CD8-positive, alpha-beta memory T cell (primary cell): Measurements from ENCODE around the gene TRPM4. TPM values are rescaled to one million over a fixed set of nuclear protein-coding genes. Genes with fewer than 3 reads are reported as not detected.

Source experiments
- CTCF ChIA-PET: fragments of 350-600 bp; sonication (Branson Sonifier 250); formaldehyde crosslinking; loops from one replicate; lab custom pipeline; 2021; ENCODE audit warnings: antibody characterized with exemption; lab: Charles Lee
- POLR2A ChIA-PET: fragments of 350-600 bp; sonication (Branson Sonifier 250); formaldehyde crosslinking; loops from one replicate; lab custom pipeline; 2021; ENCODE audit warnings: antibody characterized with exemption; lab: Charles Lee
- DNase-seq, 5 donors: peaks; one replicate each; pipeline versions ENCODE4 v3.0.0 to v3.0.0-alpha.2; 2020 to 2022; ENCODE audit warnings: mixed read lengths in 1 of 5
- H3K27ac ChIP-seq: one replicate; pipeline ENCODE4 v1.7.0; 2013; ENCODE audit warnings: low read depth, mild to moderate bottlenecking, low read length, moderate library complexity
- H3K27me3 ChIP-seq: 2 replicates; pipeline ENCODE4 v1.7.0; 2013; ENCODE audit warnings: low read length, mild to moderate bottlenecking; ENCODE audit not compliant: insufficient read depth, poor library complexity, severe bottlenecking
- H3K36me3 ChIP-seq: 2 replicates; pipeline ENCODE4 v1.7.0; 2013; ENCODE audit warnings: mild to moderate bottlenecking, low read length, moderate library complexity; ENCODE audit not compliant: insufficient read depth
- H3K4me1 ChIP-seq: 2 replicates; pipeline ENCODE4 v1.7.0; 2013; ENCODE audit warnings: mild to moderate bottlenecking, low read length, moderate library complexity; ENCODE audit not compliant: insufficient read depth
- H3K4me3 ChIP-seq: 2 replicates; pipeline ENCODE4 v1.7.0; 2013; ENCODE audit warnings: mild to moderate bottlenecking, low read length
- H3K9me3 ChIP-seq: 2 replicates; pipeline ENCODE4 v1.7.0; 2013; ENCODE audit warnings: mild to moderate bottlenecking, low read length
- H3K27ac Mint-ChIP-seq, 8 donors: one replicate each; pipeline ENCODE4 v1.8.0; 2020 to 2021; ENCODE audit warnings: mixed read lengths in 8 of 8, mild to moderate bottlenecking in 6 of 8, inconsistent platforms in 3 of 8, moderate library complexity in 3 of 8
- H3K27me3 Mint-ChIP-seq, 2 donors: one replicate each; pipeline ENCODE4 v1.8.0; 2020 to 2021; ENCODE audit warnings: mixed read lengths in 2 of 2, mild to moderate bottlenecking in 1 of 2, moderate library complexity in 1 of 2
- H3K36me3 Mint-ChIP-seq, 3 donors: one replicate each; pipeline ENCODE4 v1.8.0; 2020 to 2021; ENCODE audit warnings: mixed read lengths in 3 of 3, inconsistent platforms in 1 of 3, mild to moderate bottlenecking in 1 of 3
- H3K4me1 Mint-ChIP-seq, 3 donors: one replicate each; pipeline ENCODE4 v1.8.0; 2020 to 2021; ENCODE audit warnings: mixed read lengths in 3 of 3, inconsistent platforms in 1 of 3, mild to moderate bottlenecking in 1 of 3
- H3K4me3 Mint-ChIP-seq, 7 donors: one replicate each; pipeline ENCODE4 v1.8.0; 2020 to 2021; ENCODE audit warnings: mixed read lengths in 7 of 7, mild to moderate bottlenecking in 6 of 7, moderate library complexity in 4 of 7, inconsistent platforms in 2 of 7
- H3K9me3 Mint-ChIP-seq, 5 donors: one replicate each; pipeline ENCODE4 v1.8.0; 2020 to 2022; ENCODE audit warnings: mixed read lengths in 5 of 5, mild to moderate bottlenecking in 3 of 5, moderate library complexity in 2 of 5, inconsistent platforms in 1 of 5
- polyA plus RNA-seq: library from polyadenylated mRNA; unstranded; fragments of 300-500 nt; fragmentation: Illumina TruSeq; gene quantifications from one replicate; pipeline ENCODE4 v1.2.3, GENCODE V29; 2021
- total RNA-seq, 2 experiments: library from RNA; stranded (reverse); gene quantifications; one replicate each; pipeline ENCODE4 v1.2.3, GENCODE V29; 2021

TRPM4 gene
- total RNA-seq (not detected), polyA plus RNA-seq (not detected)

DNA sequence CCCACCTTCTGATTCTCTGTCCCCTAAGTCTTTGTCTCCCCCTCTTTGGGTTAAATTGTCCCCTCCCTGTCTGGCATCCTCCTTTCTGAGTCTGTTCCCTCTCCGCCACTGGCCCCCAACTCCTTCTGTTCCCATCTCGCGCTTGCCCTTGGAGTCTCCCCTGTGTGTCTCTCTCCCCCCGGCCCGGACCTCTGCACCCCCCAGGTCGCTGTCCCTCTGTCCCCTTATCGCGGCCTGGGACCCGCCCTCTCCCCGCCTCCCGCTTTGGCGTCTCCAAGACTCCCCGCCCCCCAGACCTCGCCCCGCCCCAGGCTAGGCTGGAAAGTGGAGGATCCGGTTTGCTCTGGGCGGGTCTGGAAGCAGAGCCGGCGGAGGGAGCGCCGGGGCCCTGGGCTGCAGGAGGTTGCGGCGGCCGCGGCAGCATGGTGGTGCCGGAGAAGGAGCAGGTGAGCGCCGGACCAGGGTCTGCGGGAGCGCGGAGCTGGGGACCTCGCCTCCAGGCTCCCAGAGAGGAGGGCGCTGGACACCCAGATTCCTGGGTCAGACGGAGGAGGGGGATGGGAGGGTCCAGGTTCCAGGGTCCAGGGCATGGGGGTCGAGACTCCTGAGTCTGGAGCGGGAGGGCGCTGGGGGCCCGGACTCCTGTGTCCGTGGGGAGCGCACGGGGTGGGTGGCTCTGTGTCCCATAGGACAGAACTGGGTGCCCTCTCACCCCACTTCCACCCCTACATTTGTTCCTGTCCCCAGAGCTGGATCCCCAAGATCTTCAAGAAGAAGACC lies at the start of gene TRPM4:
TRPM4 (plus strand) TSS at position 348 of the 780 bp plus-strand sequence; CDS start at position 423, 75 bp downstream.
- Mint-ChIP-seq H3K36me3 (no peaks in the 10 kb centered on the region), H3K4me3 (peak within 1 kb of the TSS in 4 of 7 donors; percentile 50 to 79 (median 60)), H3K27ac (peak within 1 kb of the TSS in 1 of 8 donors; percentile 15), H3K9me3 (peaks cover 0 to 2% (median 0%) of the 10 kb centered on the region in 5 donors), H3K4me1 (peaks cover 4 to 10% (median 7%) of the 10 kb centered on the region in 3 donors), H3K27me3 (peaks cover 31 to 68% of the 10 kb centered on the region in 2 donors)
- CTCF ChIA-PET: no interaction called here
- Histone ChIP-seq H3K27ac (peak within 1 kb of the TSS; percentile 64), H3K4me1 (peaks cover 9% of the 10 kb centered on the region), H3K4me3 (no peak within 1 kb of the TSS), H3K27me3 (peaks cover 14% of the 10 kb centered on the region), H3K9me3 (no peaks in the 10 kb centered on the region), H3K36me3 (no peaks in the 10 kb centered on the region)
- POLR2A ChIA-PET: no interaction called here
- DNase-seq: peak in 2 of 5 donors; percentile 8 to 20

GRCh38 chr19:49109051-49109450 lies 48.5 kb upstream of the TRPM4 start:
- no peaks in the 10 kb centered on the region for H3K27me3 Mint-ChIP-seq
- no peaks in the 10 kb centered on the region for H3K9me3 Mint-ChIP-seq
- ChIA-PET POLR2A (no interaction called here), CTCF (interaction anchor here (1.1 kb wide), 1 partner anchor 11 kb away, joined by 5 read pairs; no protein-coding TSS in a partner anchor)
- no peak for DNase-seq
- peak overlapping the region in 1 of 7 donors; percentile 23 for H3K4me3 Mint-ChIP-seq
- peaks cover 14% of the 10 kb centered on the region for H3K36me3 ChIP-seq
- no peaks in the 10 kb centered on the region for H3K9me3 ChIP-seq
- H3K4me3 ChIP-seq: no peak overlapping the region
- H3K27me3 ChIP-seq: no peaks in the 10 kb centered on the region
- peak overlapping the region in 4 of 8 donors; percentile 7 to 73 (median 34) for H3K27ac Mint-ChIP-seq
- H3K36me3 Mint-ChIP-seq: peaks cover 5 to 50% (median 12%) of the 10 kb centered on the region in 3 donors
- peaks cover 6% of the 10 kb centered on the region for H3K4me1 ChIP-seq
- peaks cover 10 to 14% (median 11%) of the 10 kb centered on the region in 3 donors for H3K4me1 Mint-ChIP-seq
- H3K27ac ChIP-seq: no peak overlapping the region

DNA sequence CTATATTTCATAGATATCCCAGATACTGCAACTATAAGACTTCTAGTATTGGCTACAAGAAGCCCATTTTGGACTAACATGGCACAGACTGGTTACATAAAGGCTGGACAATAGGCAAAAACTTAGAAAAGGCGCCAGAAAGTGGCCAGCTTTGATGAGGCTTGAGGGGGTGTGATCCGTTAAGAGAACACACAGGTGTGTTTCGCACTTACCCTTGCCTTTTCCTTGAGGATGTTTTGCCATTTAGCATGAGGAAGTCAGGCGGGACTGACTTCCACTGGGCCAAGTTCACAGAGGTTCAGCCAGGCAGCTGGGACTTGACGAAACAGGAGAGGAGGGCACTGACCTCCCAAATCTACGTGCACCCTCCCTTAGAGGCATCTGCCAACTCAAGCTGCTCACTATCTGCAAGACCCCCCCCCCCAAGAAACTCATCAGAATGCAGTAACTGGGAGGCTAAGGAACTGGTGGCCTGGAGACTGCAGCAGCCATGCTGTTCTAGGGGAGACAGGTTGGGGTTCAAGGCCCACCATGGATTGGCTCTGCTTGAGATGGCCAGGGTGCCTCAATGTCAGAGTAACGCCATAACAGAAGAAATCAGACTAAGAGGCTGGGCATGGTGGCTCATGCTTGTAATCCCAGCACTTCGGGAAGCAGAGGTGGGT lies 47.9 kb upstream of the TRPM4 start:
- ChIA-PET CTCF (interaction anchor here (1.1 kb wide), 1 partner anchor 12 kb away, joined by 5 read pairs; no protein-coding TSS in a partner anchor), POLR2A (no interaction called here)
- Histone ChIP-seq H3K27ac (no peak overlapping the region), H3K4me3 (no peak overlapping the region), H3K9me3 (no peaks in the 10 kb centered on the region), H3K4me1 (peaks cover 6% of the 10 kb centered on the region), H3K27me3 (no peaks in the 10 kb centered on the region), H3K36me3 (peaks cover 14% of the 10 kb centered on the region)
- DNase-seq: no peak
- H3K27ac Mint-ChIP-seq: peak overlapping the region in 1 of 8 donors; percentile 14
- H3K27me3 Mint-ChIP-seq: no peaks in the 10 kb centered on the region
- H3K4me3 Mint-ChIP-seq: peak overlapping the region in 1 of 7 donors; percentile 49
- H3K9me3 Mint-ChIP-seq: no peaks in the 10 kb centered on the region
- peaks cover 5 to 45% (median 12%) of the 10 kb centered on the region in 3 donors for H3K36me3 Mint-ChIP-seq
- H3K4me1 Mint-ChIP-seq: peaks cover 11 to 14% (median 12%) of the 10 kb centered on the region in 3 donors

GRCh38 chr19:49110567-49110966 lies 47.0 kb upstream of the TRPM4 start:
- Histone ChIP-seq H3K4me1 (peaks cover 10% of the 10 kb centered on the region), H3K4me3 (no peak overlapping the region), H3K36me3 (peaks cover 11% of the 10 kb centered on the region), H3K27me3 (no peaks in the 10 kb centered on the region), H3K27ac (no peak overlapping the region), H3K9me3 (no peaks in the 10 kb centered on the region)
- POLR2A ChIA-PET: no interaction called here
- Mint-ChIP-seq H3K27ac (peak overlapping the region in 3 of 8 donors; percentile 82 to 86 (median 82)), H3K36me3 (peaks cover 5 to 36% (median 9%) of the 10 kb centered on the region in 3 donors), H3K27me3 (no peaks in the 10 kb centered on the region), H3K4me3 (peak overlapping the region in 1 of 7 donors; percentile 49), H3K4me1 (peaks cover 16 to 19% (median 16%) of the 10 kb centered on the region in 3 donors), H3K9me3 (no peaks in the 10 kb centered on the region)
- CTCF ChIA-PET: no interaction called here
- DNase-seq: no peak

DNA sequence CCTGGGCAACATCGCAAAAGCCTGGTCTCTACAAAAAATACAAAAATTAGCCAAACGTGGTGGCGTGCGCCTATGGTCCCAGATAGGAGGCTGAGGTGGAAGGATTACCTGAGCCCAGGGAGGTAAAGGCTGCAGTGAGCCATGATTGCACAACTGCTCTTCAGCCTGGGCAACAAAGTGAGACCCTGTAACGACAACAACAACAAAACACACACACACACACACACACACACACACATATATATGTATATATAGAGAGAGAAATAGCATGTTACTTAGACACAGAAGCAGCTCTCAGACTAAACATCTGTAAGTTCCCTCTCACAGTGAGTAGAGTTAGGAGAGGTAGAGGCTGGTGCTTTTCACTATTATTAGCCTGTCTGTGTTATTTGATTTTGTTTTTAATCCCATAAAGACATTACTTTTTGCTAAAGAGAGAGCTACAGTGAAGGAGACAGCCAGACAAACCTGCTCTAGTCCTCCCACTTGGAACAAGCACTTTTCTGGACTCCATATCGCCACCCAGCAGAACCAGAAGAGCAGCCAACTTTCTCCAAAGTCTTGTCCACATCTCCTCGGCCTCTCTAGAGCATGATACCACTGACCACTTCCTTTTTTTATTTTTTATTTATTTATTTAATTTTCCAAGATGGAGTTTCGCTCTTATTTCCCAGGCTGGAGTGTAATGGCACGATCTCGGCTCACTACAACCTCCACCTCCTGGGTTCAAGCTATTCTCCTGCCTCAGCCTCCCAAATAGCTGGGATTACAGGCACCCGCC lies 46.2 kb upstream of the TRPM4 start:
- H3K27me3 ChIP-seq: no peaks in the 10 kb centered on the region
- no peaks in the 10 kb centered on the region for H3K9me3 ChIP-seq
- H3K4me3 ChIP-seq: no peak overlapping the region
- Mint-ChIP-seq H3K4me3 (peak overlapping the region in 2 of 7 donors; percentile 46 to 55), H3K27me3 (no peaks in the 10 kb centered on the region), H3K9me3 (no peaks in the 10 kb centered on the region), H3K27ac (peak overlapping the region in 1 of 8 donors; percentile 53), H3K36me3 (peaks cover 5 to 31% (median 6%) of the 10 kb centered on the region in 3 donors), H3K4me1 (peaks cover 19 to 23% (median 20%) of the 10 kb centered on the region in 3 donors)
- H3K4me1 ChIP-seq: peaks cover 10% of the 10 kb centered on the region
- no peak overlapping the region for H3K27ac ChIP-seq
- CTCF ChIA-PET: no interaction called here
- DNase-seq: no peak
- peaks cover 5% of the 10 kb centered on the region for H3K36me3 ChIP-seq
- POLR2A ChIA-PET: no interaction called here

DNA sequence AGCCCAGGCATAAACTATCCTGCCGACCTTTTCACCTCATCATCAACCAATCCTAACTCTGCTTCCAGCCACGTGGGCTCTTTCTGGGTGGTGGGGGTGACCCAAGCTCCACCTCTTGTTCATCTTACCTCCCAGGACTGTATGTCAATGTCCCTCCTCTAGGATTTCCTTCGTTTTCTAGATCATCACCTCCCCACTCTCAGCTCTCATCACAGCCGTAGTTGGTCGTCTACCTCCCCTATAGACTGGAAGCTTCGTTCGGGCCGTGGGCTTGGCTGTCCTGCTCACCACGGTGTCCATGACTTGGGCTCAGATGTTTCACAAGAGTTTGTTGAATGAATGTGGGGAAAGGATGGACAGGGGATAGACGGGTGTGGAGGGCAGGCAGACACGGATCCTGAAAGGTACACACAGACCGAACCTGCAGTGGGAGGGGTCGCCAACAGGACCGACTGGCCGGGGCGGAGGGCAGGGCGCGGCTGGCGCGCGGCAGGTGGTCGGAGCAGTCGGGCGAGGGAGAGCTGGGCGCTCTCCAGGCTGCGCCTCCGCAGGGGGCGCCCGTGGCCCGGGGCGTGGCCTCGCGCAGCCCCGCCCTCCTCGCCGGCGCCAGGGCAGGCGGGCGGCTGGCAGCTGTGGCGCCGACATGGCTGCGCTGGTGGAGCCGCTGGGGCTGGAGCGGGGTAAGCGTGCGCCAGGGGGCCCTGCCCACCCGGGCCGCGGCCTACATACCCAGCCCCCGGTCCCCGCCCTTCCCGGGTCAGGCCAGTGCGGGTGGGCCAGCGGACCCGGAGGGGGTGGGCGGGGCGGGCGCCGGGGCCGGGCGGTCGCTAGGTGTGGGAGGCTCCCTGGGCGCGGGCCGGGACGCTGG lies 43.6 kb upstream of the TRPM4 start, which contains the start of gene LIN7B:
LIN7B (plus strand) TSS at position 609 of the 868 bp plus-strand sequence; CDS start at position 644, 35 bp downstream.
- peaks cover 18% of the 10 kb centered on the region for H3K4me1 ChIP-seq
- H3K27me3 ChIP-seq: no peaks in the 10 kb centered on the region
- no peaks in the 10 kb centered on the region for H3K36me3 ChIP-seq
- H3K36me3 Mint-ChIP-seq: peaks cover 0 to 7% (median 0%) of the 10 kb centered on the region in 3 donors
- peak within 1 kb of the TSS; percentile 82 to 91 (median 87) for H3K4me3 Mint-ChIP-seq
- H3K27ac Mint-ChIP-seq: peak within 1 kb of the TSS; percentile 60 to 93 (median 86)
- POLR2A ChIA-PET: interaction anchor here (0.5 to 2.4 kb wide), 5 partner anchors 8 to 26 kb away, joined by 3 to 15 read pairs (median 3); no protein-coding TSS in a partner anchor
- no peaks in the 10 kb centered on the region for H3K9me3 Mint-ChIP-seq
- CTCF ChIA-PET: interaction anchor here (0.9 to 3.5 kb wide), 16 partner anchors 8 to 142 kb away, joined by 3 to 19 read pairs (median 6); partner anchors contain the start of genes GYS1 and RUVBL2
- H3K4me1 Mint-ChIP-seq: peaks cover 34 to 47% (median 41%) of the 10 kb centered on the region in 3 donors
- H3K27me3 Mint-ChIP-seq: no peaks in the 10 kb centered on the region
- DNase-seq: peak; percentile 72 to 83 (median 82)
- peak within 1 kb of the TSS; percentile 62 for H3K4me3 ChIP-seq
- peak within 1 kb of the TSS; percentile 47 for H3K27ac ChIP-seq
- no peaks in the 10 kb centered on the region for H3K9me3 ChIP-seq
